Kidney epithelial cell (primary cell): ENCODE measurements around the gene SPG7. TPM values are rescaled to one million over a fixed set of nuclear protein-coding genes. Genes with fewer than 3 reads are reported as not detected.

Experiments
- DNase-seq: peaks from one replicate; pipeline ENCODE4 v3.0.0-alpha.2; 2010; ENCODE audit warnings: low read depth
- H3K27me3 ChIP-seq: 2 replicates; pipeline ENCODE4 v1.6.0; 2011; ENCODE audit warnings: low read length; ENCODE audit not compliant: control insufficient read depth, insufficient read depth
- H3K36me3 ChIP-seq: 2 replicates; pipeline ENCODE4 v1.5.1; 2011; ENCODE audit warnings: low read length; ENCODE audit not compliant: control insufficient read depth, insufficient read depth
- H3K4me3 ChIP-seq: 2 replicates; pipeline ENCODE4 v1.5.1; 2011; ENCODE audit warnings: low read depth, mild to moderate bottlenecking, control low read depth, low read length
- total RNA-seq: library from RNA; depleted of rRNA; stranded (reverse); fragments of >200 nt; gene quantifications from 2 replicates; pipeline ENCODE4 v1.2.3, GENCODE V29; 2015
- TF ChIP-seq, protein P1 (sequence below): IDR thresholded peaks from 2 replicates; pipeline ENCODE4 v1.5.1; 2011; ENCODE audit warnings: mild to moderate bottlenecking, moderate library complexity, low read length, control low read depth, inconsistent platforms; ENCODE audit not compliant: insufficient read depth, poor library complexity, severe bottlenecking

SPG7 gene
- total RNA-seq, 1 donor from 2014 or later: 144 TPM

DNA sequence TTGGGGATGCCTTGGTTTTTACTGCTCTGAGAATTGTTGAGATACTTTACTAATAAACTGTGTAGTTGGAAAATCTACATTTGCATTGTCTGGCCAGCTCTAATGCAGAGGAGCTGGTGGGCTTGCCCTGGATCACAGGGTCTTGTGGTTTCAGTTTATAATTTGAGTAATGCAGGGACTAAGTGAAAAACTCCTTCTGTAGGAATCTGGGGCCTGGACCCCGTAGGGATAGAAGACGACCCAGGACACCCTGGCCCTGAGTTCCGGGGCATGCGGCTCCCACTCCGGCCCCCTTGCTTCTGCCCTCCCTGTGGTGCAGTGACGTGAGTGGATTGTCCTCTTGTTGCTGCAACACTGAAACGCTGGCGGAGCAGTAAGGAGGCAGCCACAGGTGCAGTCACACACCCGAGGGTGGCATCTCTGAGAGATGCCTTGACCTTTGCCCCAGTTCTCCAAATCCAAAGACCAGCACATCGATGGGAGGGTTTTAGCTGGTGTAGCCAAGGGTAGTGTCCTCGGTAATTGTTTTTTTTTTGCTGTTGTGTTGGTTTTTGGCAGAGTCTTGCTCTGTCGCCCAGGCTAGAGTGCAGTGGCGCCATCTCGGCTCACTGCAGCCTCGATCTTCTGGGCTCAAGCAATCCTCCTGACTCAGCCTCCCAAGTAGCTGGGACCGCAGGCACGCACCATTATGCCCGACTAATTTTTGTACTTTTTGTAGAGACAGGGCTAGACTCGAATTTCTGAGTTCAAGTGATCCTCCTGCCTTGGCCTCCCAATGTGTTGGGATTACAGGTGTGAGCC lies 49.7 kb downstream of the SPG7 start:
- Histone ChIP-seq H3K27me3 (no peaks in the 10 kb centered on the region), H3K4me3 (no peak overlapping the region), H3K36me3 (peaks cover 5% of the 10 kb centered on the region)
- TF ChIP-seq, protein P1, sequence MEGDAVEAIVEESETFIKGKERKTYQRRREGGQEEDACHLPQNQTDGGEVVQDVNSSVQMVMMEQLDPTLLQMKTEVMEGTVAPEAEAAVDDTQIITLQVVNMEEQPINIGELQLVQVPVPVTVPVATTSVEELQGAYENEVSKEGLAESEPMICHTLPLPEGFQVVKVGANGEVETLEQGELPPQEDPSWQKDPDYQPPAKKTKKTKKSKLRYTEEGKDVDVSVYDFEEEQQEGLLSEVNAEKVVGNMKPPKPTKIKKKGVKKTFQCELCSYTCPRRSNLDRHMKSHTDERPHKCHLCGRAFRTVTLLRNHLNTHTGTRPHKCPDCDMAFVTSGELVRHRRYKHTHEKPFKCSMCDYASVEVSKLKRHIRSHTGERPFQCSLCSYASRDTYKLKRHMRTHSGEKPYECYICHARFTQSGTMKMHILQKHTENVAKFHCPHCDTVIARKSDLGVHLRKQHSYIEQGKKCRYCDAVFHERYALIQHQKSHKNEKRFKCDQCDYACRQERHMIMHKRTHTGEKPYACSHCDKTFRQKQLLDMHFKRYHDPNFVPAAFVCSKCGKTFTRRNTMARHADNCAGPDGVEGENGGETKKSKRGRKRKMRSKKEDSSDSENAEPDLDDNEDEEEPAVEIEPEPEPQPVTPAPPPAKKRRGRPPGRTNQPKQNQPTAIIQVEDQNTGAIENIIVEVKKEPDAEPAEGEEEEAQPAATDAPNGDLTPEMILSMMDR: no peak
- no peak for DNase-seq

DNA sequence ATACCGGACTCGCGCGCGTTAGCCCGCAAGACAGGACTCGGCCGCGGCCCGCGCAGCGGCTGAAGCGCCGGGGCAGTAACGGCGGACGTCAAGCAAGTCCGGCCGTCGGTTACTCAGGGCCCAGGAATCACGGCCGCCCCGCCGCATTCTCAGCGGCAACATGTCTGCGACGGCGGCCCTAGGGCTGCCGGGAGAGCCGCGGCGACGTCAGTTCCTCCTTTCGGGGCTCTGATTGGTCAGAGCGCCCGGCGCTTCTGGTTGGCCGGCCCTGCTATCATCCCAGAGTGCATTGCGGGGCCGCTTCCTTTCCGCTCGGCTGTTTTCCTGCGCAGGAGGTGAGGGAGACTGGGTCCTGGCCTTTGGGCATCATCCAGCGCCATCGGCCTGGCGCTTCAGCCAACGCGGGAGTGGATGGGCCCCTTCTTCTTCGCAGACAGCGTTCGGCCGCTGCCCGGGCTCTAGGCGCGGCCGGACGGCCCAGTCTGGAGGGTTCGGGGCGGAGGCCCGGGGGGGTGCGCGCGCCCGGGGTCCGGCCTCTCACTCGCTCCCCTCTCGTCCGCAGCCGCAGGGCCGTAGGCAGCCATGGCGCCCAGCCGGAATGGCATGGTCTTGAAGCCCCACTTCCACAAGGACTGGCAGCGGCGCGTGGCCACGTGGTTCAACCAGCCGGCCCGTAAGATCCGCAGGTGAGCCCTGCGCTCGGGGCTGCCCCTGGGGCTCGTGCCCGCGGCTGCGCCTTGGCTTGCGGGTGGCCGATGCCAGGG lies 52.4 kb downstream of the SPG7 start, which contains the start of gene RPL13:
Gene RPL13, plus strand, starts transcription at position 305 of the 764 bp plus-strand sequence. Its CDS starts 278 bp downstream, at position 583.
- Histone ChIP-seq H3K36me3 (peaks cover 9% of the 10 kb centered on the region), H3K4me3 (peak within 1 kb of the TSS; percentile 63), H3K27me3 (no peaks in the 10 kb centered on the region)
- peak; percentile 74 for DNase-seq
- TF ChIP-seq, protein P1: no peak

DNA sequence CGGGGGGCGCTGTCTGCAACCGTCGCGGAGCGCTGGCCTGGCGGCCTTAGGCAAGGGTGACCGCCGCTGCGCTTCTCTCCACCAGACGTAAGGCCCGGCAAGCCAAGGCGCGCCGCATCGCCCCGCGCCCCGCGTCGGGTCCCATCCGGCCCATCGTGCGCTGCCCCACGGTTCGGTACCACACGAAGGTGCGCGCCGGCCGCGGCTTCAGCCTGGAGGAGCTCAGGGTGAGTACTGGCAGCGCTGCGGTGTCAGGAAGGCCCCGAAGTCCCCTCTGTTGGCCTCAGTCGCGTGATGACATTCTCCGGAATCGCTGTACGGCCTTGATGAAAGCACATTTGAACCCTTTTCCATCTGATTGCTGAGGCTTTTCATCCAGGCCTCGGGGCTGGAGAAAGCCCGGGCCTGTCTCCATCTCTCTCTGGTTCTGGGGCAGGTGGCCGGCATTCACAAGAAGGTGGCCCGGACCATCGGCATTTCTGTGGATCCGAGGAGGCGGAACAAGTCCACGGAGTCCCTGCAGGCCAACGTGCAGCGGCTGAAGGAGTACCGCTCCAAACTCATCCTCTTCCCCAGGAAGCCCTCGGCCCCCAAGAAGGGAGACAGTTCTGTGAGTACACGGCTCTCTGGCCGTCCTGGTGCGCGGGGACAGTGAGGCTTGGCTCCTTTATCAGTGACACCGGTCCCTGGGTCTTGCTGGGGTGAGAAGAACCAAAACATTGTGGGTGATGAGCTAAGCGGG lies 53.1 kb downstream of the SPG7 start:
- H3K4me3 ChIP-seq: peak overlapping the region; percentile 63
- H3K27me3 ChIP-seq: no peaks in the 10 kb centered on the region
- peaks cover 8% of the 10 kb centered on the region for H3K36me3 ChIP-seq
- TF ChIP-seq, protein P1: no peak
- no peak for DNase-seq

DNA sequence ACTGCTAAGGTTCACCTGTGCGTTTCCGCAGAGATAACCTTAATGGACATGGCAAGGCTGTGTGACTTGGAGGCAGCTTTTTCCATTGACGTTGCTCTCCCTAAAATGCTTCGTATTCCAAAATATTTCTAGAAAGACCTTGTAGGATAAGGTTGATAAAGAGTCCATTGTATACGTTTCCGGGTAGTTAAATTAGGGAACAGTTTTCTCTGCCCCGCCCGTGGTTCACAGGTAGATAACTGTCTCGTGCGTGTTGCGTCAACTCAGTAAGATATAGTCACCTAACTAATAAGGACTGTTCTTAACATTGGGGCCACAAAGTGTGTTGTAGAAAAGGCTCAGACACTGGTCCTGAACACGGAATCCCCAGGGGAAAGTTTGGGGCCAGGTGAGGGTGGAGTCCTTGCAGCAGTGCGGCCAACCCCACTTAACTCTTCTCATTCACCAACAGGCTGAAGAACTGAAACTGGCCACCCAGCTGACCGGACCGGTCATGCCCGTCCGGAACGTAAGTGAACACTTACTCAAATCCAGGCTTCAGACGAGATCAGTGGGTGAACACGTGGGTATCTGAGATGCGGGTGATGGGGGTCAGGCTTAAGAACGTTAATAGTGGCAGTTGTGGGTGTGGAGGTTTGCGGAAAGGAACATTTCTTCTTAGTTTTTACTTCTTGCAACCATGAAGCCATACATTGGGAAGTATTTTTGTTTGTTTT lies 53.8 kb downstream of the SPG7 start:
- TF ChIP-seq, protein P1: no peak
- H3K4me3 ChIP-seq: peak overlapping the region; percentile 63
- DNase-seq: no peak
- H3K27me3 ChIP-seq: no peaks in the 10 kb centered on the region
- peaks cover 8% of the 10 kb centered on the region for H3K36me3 ChIP-seq

DNA sequence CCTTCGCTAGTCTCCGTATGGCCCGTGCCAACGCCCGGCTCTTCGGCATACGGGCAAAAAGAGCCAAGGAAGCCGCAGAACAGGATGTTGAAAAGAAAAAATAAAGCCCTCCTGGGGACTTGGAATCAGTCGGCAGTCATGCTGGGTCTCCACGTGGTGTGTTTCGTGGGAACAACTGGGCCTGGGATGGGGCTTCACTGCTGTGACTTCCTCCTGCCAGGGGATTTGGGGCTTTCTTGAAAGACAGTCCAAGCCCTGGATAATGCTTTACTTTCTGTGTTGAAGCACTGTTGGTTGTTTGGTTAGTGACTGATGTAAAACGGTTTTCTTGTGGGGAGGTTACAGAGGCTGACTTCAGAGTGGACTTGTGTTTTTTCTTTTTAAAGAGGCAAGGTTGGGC lies 54.7 kb downstream of the SPG7 start:
- H3K4me3 ChIP-seq: no peak overlapping the region
- peaks cover 8% of the 10 kb centered on the region for H3K36me3 ChIP-seq
- TF ChIP-seq, protein P1: no peak
- peaks cover 5% of the 10 kb centered on the region for H3K27me3 ChIP-seq
- DNase-seq: no peak
